HL-60 (cell line): Measurements from ENCODE around the gene CAMK1D.

Source experiments
- POLR2AphosphoS5 ChIP-seq: IDR thresholded peaks from 2 replicates; pipeline ENCODE4 v1.6.1; 2012; ENCODE audit warnings: low read depth
- TF ChIP-seq, protein P1 (sequence below): IDR thresholded peaks from 2 replicates; pipeline ENCODE4 v1.6.1; 2012; ENCODE audit warnings: low read depth; ENCODE audit not compliant: insufficient replicate concordance
- TF ChIP-seq, protein P2 (sequence below): IDR thresholded peaks from one replicate; pipeline ENCODE4 v1.5.1; 2011; ENCODE audit warnings: low read length, control low read depth, inconsistent platforms; ENCODE audit not compliant: insufficient read depth

DNA sequence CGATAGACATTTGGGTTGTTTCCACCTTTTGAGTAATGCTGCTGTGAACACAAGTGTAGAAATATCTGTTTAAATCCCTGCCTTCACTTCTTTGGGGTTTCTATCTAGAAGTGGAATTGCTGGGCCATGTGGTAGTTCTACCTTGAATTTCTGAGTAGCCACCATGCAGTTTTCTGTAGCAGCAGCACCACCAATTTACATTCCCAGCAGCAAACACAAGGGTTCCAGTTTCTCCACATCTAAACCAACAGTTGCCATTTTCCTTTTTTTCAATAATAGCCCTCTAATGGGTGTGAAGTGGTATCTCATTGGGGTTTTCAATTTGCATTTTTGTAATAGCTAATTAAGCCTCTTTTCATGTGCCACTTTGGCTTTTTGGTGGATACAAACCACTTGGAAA lies 442.4 kb downstream of the CAMK1D start:
- TF ChIP-seq, protein P1, sequence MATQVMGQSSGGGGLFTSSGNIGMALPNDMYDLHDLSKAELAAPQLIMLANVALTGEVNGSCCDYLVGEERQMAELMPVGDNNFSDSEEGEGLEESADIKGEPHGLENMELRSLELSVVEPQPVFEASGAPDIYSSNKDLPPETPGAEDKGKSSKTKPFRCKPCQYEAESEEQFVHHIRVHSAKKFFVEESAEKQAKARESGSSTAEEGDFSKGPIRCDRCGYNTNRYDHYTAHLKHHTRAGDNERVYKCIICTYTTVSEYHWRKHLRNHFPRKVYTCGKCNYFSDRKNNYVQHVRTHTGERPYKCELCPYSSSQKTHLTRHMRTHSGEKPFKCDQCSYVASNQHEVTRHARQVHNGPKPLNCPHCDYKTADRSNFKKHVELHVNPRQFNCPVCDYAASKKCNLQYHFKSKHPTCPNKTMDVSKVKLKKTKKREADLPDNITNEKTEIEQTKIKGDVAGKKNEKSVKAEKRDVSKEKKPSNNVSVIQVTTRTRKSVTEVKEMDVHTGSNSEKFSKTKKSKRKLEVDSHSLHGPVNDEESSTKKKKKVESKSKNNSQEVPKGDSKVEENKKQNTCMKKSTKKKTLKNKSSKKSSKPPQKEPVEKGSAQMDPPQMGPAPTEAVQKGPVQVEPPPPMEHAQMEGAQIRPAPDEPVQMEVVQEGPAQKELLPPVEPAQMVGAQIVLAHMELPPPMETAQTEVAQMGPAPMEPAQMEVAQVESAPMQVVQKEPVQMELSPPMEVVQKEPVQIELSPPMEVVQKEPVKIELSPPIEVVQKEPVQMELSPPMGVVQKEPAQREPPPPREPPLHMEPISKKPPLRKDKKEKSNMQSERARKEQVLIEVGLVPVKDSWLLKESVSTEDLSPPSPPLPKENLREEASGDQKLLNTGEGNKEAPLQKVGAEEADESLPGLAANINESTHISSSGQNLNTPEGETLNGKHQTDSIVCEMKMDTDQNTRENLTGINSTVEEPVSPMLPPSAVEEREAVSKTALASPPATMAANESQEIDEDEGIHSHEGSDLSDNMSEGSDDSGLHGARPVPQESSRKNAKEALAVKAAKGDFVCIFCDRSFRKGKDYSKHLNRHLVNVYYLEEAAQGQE = no peak
- TF ChIP-seq, protein P2, sequence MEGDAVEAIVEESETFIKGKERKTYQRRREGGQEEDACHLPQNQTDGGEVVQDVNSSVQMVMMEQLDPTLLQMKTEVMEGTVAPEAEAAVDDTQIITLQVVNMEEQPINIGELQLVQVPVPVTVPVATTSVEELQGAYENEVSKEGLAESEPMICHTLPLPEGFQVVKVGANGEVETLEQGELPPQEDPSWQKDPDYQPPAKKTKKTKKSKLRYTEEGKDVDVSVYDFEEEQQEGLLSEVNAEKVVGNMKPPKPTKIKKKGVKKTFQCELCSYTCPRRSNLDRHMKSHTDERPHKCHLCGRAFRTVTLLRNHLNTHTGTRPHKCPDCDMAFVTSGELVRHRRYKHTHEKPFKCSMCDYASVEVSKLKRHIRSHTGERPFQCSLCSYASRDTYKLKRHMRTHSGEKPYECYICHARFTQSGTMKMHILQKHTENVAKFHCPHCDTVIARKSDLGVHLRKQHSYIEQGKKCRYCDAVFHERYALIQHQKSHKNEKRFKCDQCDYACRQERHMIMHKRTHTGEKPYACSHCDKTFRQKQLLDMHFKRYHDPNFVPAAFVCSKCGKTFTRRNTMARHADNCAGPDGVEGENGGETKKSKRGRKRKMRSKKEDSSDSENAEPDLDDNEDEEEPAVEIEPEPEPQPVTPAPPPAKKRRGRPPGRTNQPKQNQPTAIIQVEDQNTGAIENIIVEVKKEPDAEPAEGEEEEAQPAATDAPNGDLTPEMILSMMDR = no peak
- TF ChIP-seq POLR2AphosphoS5 = no peak
